Body of pancreas (tissue), 4 donors: ENCODE measurements around the gene PREP. TPM values are rescaled to one million over a fixed set of nuclear protein-coding genes. Genes with fewer than 3 reads are reported as not detected.

Experiments
- ATAC-seq: fragments of 150-250 bp; one replicate; pipeline ENCODE4 v1.9.1; 2016
- DNase-seq, 4 donors: peaks; one replicate each; pipeline ENCODE4 v3.0.0-alpha.2; 2019
- H3K27ac ChIP-seq, 4 donors: fragments of 200-600 bp; sonication (generic); 1 replicate in 3 of 4; 2 replicates in 1 of 4; pipeline versions ENCODE4 v1.5.1 to v1.6.1; 2016 to 2019; ENCODE audit warnings: mild to moderate bottlenecking in 1 of 4, mixed read lengths in 1 of 4, moderate library complexity in 1 of 4
- H3K27me3 ChIP-seq, 2 donors: fragments of 200-600 bp; sonication (generic); one replicate each; pipeline ENCODE4 v1.6.0; 2016; ENCODE audit warnings: mild to moderate bottlenecking in 1 of 2
- H3K36me3 ChIP-seq, 2 donors: fragments of 200-600 bp; sonication (generic); replicated peaks in 1 of 2; 2 replicates each; pipeline ENCODE4 v1.5.1; 2016; ENCODE audit warnings: low read depth in 2 of 2; ENCODE audit not compliant: insufficient read depth in 1 of 2
- H3K4me1 ChIP-seq: fragments of 200-600 bp; sonication (generic); one replicate; pipeline ENCODE4 v1.6.0; 2016
- H3K4me3 ChIP-seq, 2 donors: fragments of 200-600 bp; sonication (generic); 1 replicate in 1 of 2; 2 replicates in 1 of 2; pipeline ENCODE4 v1.5.1; 2016 to 2019
- H3K9me3 ChIP-seq, 3 donors: fragments of 200-600 bp; sonication (generic); 1 replicate in 2 of 3; 2 replicates in 1 of 3; pipeline ENCODE4 v1.5.1; 2016
- CTCF ChIP-seq, 7 experiments: fragments of 450-650 bp in 4 of 7; fragments of 200-600 bp in 3 of 7; sonication (generic) in 3 of 7; IDR thresholded peaks; one replicate each; pipeline ENCODE4 v1.5.1; 2016 to 2019; ENCODE audit warnings: antibody characterized with exemption in 7 of 7
- POLR2A ChIP-seq, 3 donors: fragments of 450-650 bp; IDR thresholded peaks; one replicate each; pipeline ENCODE4 v1.6.1; 2016; ENCODE audit warnings: antibody characterized with exemption in 3 of 3, mild to moderate bottlenecking in 2 of 3
- WGBS, 2 donors: methylation state at CpG; one replicate each; pipeline ENCODE4 v1.1.5; 2017; 5-methylcytosine and 5-hydroxymethylcytosine counted together
- intact Hi-C: fragments of 100-400 bp; cut with DNase I; formaldehyde crosslinking; loops from one replicate; pipeline ENCODE4 v1.15.1; 2023
- total RNA-seq, 2 donors: library from RNA; depleted of rRNA; stranded (reverse); fragments of >200 nt; gene quantifications; one replicate each; pipeline ENCODE4 v1.1.0, GENCODE V29; 2016

The PREP gene
- total RNA-seq, 2 donors from 2014 or later, result 10.1 to 21.8 TPM

GRCh38 chr6:105330913-105331312 lies 72.0 kb downstream of the PREP start:
- DNase-seq, result no peak
- no peak for TF ChIP-seq CTCF (IDR thresholded peaks at IDR 0.05)
- no peak for TF ChIP-seq POLR2A (IDR thresholded peaks at IDR 0.05)

GRCh38 chr6:105330364-105330763 lies 72.5 kb downstream of the PREP start:
- H3K36me3 ChIP-seq, result no peaks in the 10 kb centered on the region
- ATAC-seq (no peak), DNase-seq (no peak)
- no peaks in the 10 kb centered on the region for H3K9me3 ChIP-seq
- TF ChIP-seq POLR2A (IDR thresholded peaks at IDR 0.05) (no peak), CTCF (IDR thresholded peaks at IDR 0.05) (no peak)
- no peak overlapping the region for H3K4me3 ChIP-seq
- 91 to 93% methylated on average over 3 of the region's 3 CpGs for WGBS, 2 donors
- no peaks in the 10 kb centered on the region for H3K27me3 ChIP-seq
- peaks cover 22% of the 10 kb centered on the region for H3K4me1 ChIP-seq
- no peak overlapping the region for H3K27ac ChIP-seq
- intact Hi-C loops, result no loop called here

More at GRCh38 chr6:105330913-105331312, 72.0 kb downstream of the PREP start:
- WGBS, 2 donors, result 89 to 94% methylated on average over 2 of the region's 2 CpGs
- H3K27me3 ChIP-seq, result no peaks in the 10 kb centered on the region
- H3K4me3 ChIP-seq, result no peak overlapping the region
- H3K36me3 ChIP-seq, result no peaks in the 10 kb centered on the region
- intact Hi-C loops, result no loop called here
- H3K9me3 ChIP-seq, result no peaks in the 10 kb centered on the region
- no peak for ATAC-seq
- H3K4me1 ChIP-seq, result peaks cover 18% of the 10 kb centered on the region
- H3K27ac ChIP-seq, result no peak overlapping the region

- DNase-seq (peak in 3 of 4 donors; percentile 15 to 56 (median 27)), ATAC-seq (peak; percentile 82)
- Histone ChIP-seq H3K9me3 (no peaks in the 10 kb centered on the region), H3K27me3 (no peaks in the 10 kb centered on the region), H3K27ac (peak overlapping the region; percentile 8 to 75 (median 67)), H3K4me3 (no peak overlapping the region), H3K36me3 (peaks cover 0 to 3% of the 10 kb centered on the region in 2 donors), H3K4me1 (peaks cover 27% of the 10 kb centered on the region)
- TF ChIP-seq POLR2A (IDR thresholded peaks at IDR 0.05) (no peak), CTCF (IDR thresholded peaks at IDR 0.05) (no peak)
- intact Hi-C loops, result loop anchor here (10.0 kb wide), 1 partner anchor 78 kb away; the partner anchor contains the start of gene PREP
- 46 to 56% methylated on average over 9 of the region's 9 CpGs for WGBS, 2 donors
Observed at GRCh38 chr6:105326833-105327770, 75.8 kb downstream of the PREP start.

GRCh38 chr6:105326216-105326615 lies 76.7 kb downstream of the PREP start:
- H3K27me3 ChIP-seq, result no peaks in the 10 kb centered on the region

More at GRCh38 chr6:105326216-105326615, 76.7 kb downstream of the PREP start:
- peak; percentile 69 for ATAC-seq
- intact Hi-C loops, result loop anchor here (10.0 kb wide), 1 partner anchor 79 kb away; the partner anchor contains the start of gene PREP
- H3K4me3 ChIP-seq, result no peak overlapping the region
- WGBS, 2 donors, result 9 to 17% methylated on average over 2 of the region's 2 CpGs
- no peaks in the 10 kb centered on the region for H3K9me3 ChIP-seq
- peak; percentile 37 to 79 (median 70) for DNase-seq
- H3K4me1 ChIP-seq, result peaks cover 36% of the 10 kb centered on the region
- peaks cover 0 to 3% of the 10 kb centered on the region in 2 donors for H3K36me3 ChIP-seq
- TF ChIP-seq CTCF (IDR thresholded peaks at IDR 0.05) (peak in 1 of 7 experiments; percentile 3), POLR2A (IDR thresholded peaks at IDR 0.05) (no peak)
- peak overlapping the region in 3 of 4 donors; percentile 64 to 75 (median 70) for H3K27ac ChIP-seq
